SK-N-SH (cell line): ENCODE measurements around the gene LDB2.

ENCODE experiments used
- RFX5 ChIP-seq: IDR thresholded peaks from 2 replicates; pipeline ENCODE4 v1.6.1; 2012; ENCODE audit warnings: mild to moderate bottlenecking, improper control_type of control experiment, low read length
- SMC3 ChIP-seq: IDR thresholded peaks from 2 replicates; pipeline ENCODE4 v1.6.1; 2012; ENCODE audit warnings: low read depth, low read length, improper control_type of control experiment
- TF ChIP-seq, protein P1 (sequence below): fragments of 200-600 bp; sonication (generic); IDR thresholded peaks from 2 replicates; pipeline ENCODE4 v1.6.1; 2017; ENCODE audit warnings: antibody characterized with exemption, mild to moderate bottlenecking, moderate library complexity

- no peak for TF ChIP-seq SMC3
- TF ChIP-seq, protein P1, sequence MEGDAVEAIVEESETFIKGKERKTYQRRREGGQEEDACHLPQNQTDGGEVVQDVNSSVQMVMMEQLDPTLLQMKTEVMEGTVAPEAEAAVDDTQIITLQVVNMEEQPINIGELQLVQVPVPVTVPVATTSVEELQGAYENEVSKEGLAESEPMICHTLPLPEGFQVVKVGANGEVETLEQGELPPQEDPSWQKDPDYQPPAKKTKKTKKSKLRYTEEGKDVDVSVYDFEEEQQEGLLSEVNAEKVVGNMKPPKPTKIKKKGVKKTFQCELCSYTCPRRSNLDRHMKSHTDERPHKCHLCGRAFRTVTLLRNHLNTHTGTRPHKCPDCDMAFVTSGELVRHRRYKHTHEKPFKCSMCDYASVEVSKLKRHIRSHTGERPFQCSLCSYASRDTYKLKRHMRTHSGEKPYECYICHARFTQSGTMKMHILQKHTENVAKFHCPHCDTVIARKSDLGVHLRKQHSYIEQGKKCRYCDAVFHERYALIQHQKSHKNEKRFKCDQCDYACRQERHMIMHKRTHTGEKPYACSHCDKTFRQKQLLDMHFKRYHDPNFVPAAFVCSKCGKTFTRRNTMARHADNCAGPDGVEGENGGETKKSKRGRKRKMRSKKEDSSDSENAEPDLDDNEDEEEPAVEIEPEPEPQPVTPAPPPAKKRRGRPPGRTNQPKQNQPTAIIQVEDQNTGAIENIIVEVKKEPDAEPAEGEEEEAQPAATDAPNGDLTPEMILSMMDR, result no peak
- no peak for TF ChIP-seq RFX5
These were observed 68.4 kb downstream of the LDB2 start for GRCh38 chr4:16830081-16830480.
